ENCODE data around the gene UBASH3B.

DNA sequence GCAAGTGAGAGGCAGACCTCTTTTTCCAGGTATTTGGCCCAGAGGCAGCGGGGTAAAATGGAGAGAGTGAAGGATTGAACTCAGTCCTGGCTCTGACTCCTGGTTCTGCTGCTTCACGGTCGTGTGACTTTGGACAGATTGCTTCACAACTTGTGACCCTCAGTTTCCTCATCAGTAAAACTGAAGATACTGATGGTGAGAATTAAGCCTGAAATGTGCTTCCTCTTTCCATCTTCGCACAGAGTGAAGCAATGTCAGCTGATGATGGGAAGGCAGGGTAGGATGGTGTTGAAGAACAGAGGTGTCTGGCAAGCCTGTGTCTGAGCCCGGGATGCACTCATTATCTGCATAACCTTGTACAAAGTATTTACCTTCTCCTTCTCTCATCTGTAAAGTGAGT lies 59.0 kb downstream of the UBASH3B start:
- TF ChIP-seq, protein P1, sequence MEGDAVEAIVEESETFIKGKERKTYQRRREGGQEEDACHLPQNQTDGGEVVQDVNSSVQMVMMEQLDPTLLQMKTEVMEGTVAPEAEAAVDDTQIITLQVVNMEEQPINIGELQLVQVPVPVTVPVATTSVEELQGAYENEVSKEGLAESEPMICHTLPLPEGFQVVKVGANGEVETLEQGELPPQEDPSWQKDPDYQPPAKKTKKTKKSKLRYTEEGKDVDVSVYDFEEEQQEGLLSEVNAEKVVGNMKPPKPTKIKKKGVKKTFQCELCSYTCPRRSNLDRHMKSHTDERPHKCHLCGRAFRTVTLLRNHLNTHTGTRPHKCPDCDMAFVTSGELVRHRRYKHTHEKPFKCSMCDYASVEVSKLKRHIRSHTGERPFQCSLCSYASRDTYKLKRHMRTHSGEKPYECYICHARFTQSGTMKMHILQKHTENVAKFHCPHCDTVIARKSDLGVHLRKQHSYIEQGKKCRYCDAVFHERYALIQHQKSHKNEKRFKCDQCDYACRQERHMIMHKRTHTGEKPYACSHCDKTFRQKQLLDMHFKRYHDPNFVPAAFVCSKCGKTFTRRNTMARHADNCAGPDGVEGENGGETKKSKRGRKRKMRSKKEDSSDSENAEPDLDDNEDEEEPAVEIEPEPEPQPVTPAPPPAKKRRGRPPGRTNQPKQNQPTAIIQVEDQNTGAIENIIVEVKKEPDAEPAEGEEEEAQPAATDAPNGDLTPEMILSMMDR (IDR thresholded peaks at IDR 0.05) = no peak
- TF ChIP-seq POLR2A (IDR thresholded peaks at IDR 0.05) (no peak), EP300 (IDR thresholded peaks at IDR 0.05) (no peak), POLR2AphosphoS5 (IDR thresholded peaks at IDR 0.05) (no peak)
